Subcutaneous adipose tissue (tissue), 4 donors: Measurements from ENCODE around the gene HMCES. TPM values are rescaled to one million over a fixed set of nuclear protein-coding genes. Genes with fewer than 3 reads are reported as not detected.

Experiments
- CTCF ChIP-seq: fragments of 450-650 bp; IDR thresholded peaks from one replicate; pipeline ENCODE4 v1.5.1; 2016; ENCODE audit warnings: low read depth, mild to moderate bottlenecking, control low read depth, antibody characterized with exemption, moderate library complexity
- total RNA-seq, 4 donors: library from RNA; depleted of rRNA; stranded (reverse); fragments of >200 nt; gene quantifications; one replicate each; pipeline ENCODE4 v1.1.0, GENCODE V29; 2016

HMCES gene
- total RNA-seq, 4 donors from 2014 or later = 23.6 to 62.9 (median 28.2) TPM

DNA sequence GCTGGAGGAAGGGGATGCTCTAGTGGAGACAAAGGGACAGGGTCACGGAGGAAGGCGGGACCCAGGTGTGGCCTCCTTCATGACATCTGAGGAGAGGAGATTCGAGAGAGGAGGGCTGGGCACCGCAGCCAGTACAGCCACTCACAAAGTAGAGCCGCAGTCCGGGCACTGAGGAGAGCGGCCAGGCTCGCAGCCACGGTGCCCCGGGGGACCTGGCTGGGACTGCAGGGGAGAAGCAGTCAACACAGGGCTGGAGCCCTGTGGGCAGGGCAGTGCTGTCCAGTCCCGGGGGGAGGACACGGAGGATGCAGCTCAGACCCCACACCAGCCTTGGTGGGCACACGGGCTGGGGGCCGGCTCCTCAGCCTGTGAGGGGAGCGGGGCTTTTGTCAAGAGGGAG is 40.3 kb downstream of the HMCES start:
- no peak for TF ChIP-seq CTCF

GRCh38 chr3:129320261-129320660 is 41.6 kb downstream of the HMCES start:
- TF ChIP-seq CTCF = no peak

- no peak for TF ChIP-seq CTCF
These were observed 42.3 kb downstream of the HMCES start for GRCh38 chr3:129320825-129321487.

GRCh38 chr3:129321887-129322286 is 43.2 kb downstream of the HMCES start:
- TF ChIP-seq CTCF = no peak

DNA sequence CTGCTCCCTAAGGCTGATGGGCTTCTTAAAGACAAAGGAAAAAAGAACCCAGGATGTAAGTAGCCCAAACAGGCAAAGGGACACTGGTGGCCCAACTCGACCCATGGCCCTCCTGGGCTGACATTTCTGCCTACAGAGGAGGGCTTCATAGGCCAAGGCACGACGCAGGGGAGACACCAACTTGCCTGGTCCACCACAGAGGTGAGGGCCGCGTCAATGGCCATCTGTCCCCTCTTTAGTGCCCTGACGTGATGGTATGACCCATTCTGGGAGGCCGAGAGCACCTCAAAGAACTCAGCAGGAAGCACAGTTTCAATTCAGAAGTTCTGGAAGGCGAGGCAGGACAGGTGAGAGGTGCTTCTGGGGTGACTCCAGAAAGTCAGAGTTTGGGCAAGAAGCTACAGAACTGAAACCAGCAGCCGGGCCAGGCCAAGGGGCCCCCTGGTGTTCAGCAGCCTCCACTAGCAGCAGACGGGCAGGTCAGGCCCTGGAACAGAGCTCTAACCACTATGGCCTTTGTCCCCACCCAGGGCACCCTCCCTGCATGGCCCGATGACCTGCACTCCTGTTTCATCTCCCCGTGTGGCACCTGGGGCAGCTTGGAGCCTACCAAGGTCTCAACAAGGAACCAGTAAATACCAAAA is 45.1 kb downstream of the HMCES start:
- no peak for TF ChIP-seq CTCF

GRCh38 chr3:129324855-129325254 is 46.2 kb downstream of the HMCES start:
- TF ChIP-seq CTCF = no peak

DNA sequence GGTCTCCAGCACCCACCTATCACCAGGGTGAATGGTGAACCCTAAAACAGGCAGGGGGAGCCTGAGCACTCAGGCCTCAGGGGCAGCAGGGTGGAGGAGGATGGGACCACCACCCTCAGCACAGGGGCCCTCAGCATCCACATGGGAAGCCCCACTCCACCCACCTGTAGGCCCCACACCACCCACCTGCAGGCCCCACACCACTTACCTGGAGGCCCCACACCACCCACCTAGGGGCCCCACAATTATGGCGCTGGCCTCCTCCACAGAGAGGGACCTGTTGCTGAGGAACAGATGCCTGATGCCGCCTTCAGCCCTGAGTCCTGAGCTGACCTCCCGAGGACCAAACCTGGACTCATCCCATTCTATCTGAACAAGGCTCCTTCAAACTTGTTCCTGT is 46.7 kb downstream of the HMCES start:
- TF ChIP-seq CTCF = no peak
